H9 (cell line): ENCODE data around the gene PPP5C. TPM values are rescaled to one million over a fixed set of nuclear protein-coding genes. Genes with fewer than 3 reads are reported as not detected.

ENCODE experiments used
- DNase-seq: peaks from one replicate; pipeline ENCODE4 v3.0.0-alpha.2; 2017
- H2AFZ ChIP-seq: one replicate; pipeline ENCODE4 v1.6.1; 2013; ENCODE audit warnings: mild to moderate bottlenecking, low read length, control low read depth, moderate library complexity
- H2AK5ac ChIP-seq: 2 replicates; pipeline ENCODE4 v1.6.1; 2013; ENCODE audit warnings: low read length, control low read depth, mixed read lengths; ENCODE audit not compliant: insufficient read length
- H2BK120ac ChIP-seq: one replicate; pipeline ENCODE4 v1.6.1; 2013; ENCODE audit warnings: low read depth, mild to moderate bottlenecking, low read length, control low read depth, inconsistent platforms; ENCODE audit not compliant: poor library complexity, severe bottlenecking
- H2BK12ac ChIP-seq: 2 replicates; pipeline ENCODE4 v1.6.1; 2013; ENCODE audit warnings: low read length, control low read depth, mixed read lengths, low read depth; ENCODE audit not compliant: insufficient read length
- H2BK15ac ChIP-seq: 2 replicates; pipeline ENCODE4 v1.6.1; 2013; ENCODE audit warnings: low read depth, low read length, control low read depth
- H2BK20ac ChIP-seq: one replicate; pipeline ENCODE4 v1.6.1; 2013; ENCODE audit warnings: low read depth, mild to moderate bottlenecking, low read length, control low read depth, inconsistent platforms; ENCODE audit not compliant: poor library complexity, severe bottlenecking
- H2BK5ac ChIP-seq: 2 replicates; pipeline ENCODE4 v1.6.1; 2013; ENCODE audit warnings: low read length, control low read depth, mixed read lengths; ENCODE audit not compliant: insufficient read length
- H3K14ac ChIP-seq: 2 replicates; pipeline ENCODE4 v1.6.1; 2013; ENCODE audit warnings: low read length, control low read depth; ENCODE audit not compliant: insufficient read depth
- H3K18ac ChIP-seq: 2 replicates; pipeline ENCODE4 v1.6.1; 2013; ENCODE audit warnings: low read depth, mild to moderate bottlenecking, mixed read lengths, low read length, control low read depth; ENCODE audit not compliant: insufficient read length
- H3K23ac ChIP-seq: 2 replicates; pipeline ENCODE4 v1.6.1; 2013; ENCODE audit warnings: low read length, control low read depth, mixed read lengths, low read depth; ENCODE audit not compliant: insufficient read length
- H3K23me2 ChIP-seq: 2 replicates; pipeline ENCODE4 v1.6.1; 2013; ENCODE audit warnings: low read depth, mild to moderate bottlenecking, mixed read lengths, low read length, control low read depth; ENCODE audit not compliant: insufficient read length, poor library complexity, severe bottlenecking
- H3K27ac ChIP-seq: 2 replicates; pipeline ENCODE4 v1.5.1; 2013; ENCODE audit warnings: low read length, control low read depth, mixed read lengths, low read depth; ENCODE audit not compliant: insufficient read length
- H3K27me3 ChIP-seq: 2 replicates; pipeline ENCODE4 v1.6.1; 2013; ENCODE audit warnings: low read length, control low read depth, inconsistent platforms; ENCODE audit not compliant: insufficient read depth
- H3K4ac ChIP-seq: 2 replicates; pipeline ENCODE4 v1.6.1; 2013; ENCODE audit warnings: low read depth, mild to moderate bottlenecking, control low read depth, inconsistent platforms, low read length, moderate library complexity
- H3K4me1 ChIP-seq: 2 replicates; pipeline ENCODE4 v1.6.1; 2013; ENCODE audit warnings: low read length, control low read depth, inconsistent platforms; ENCODE audit not compliant: insufficient read depth
- H3K4me2 ChIP-seq: 2 replicates; pipeline ENCODE4 v1.6.1; 2013; ENCODE audit warnings: low read length, control low read depth, mixed read lengths; ENCODE audit not compliant: insufficient read length, insufficient read depth
- H3K56ac ChIP-seq: 2 replicates; pipeline ENCODE4 v1.6.1; 2013; ENCODE audit warnings: low read depth, mild to moderate bottlenecking, mixed read lengths, low read length, control low read depth; ENCODE audit not compliant: insufficient read length
- H3K79me1 ChIP-seq: 2 replicates; pipeline ENCODE4 v1.6.1; 2013; ENCODE audit warnings: low read depth, mild to moderate bottlenecking, moderate library complexity, low read length, control low read depth, inconsistent platforms; ENCODE audit not compliant: insufficient read depth, poor library complexity, severe bottlenecking
- H3K79me2 ChIP-seq: 2 replicates; pipeline ENCODE4 v1.6.1; 2013; ENCODE audit warnings: low read length, control low read depth, inconsistent platforms; ENCODE audit not compliant: insufficient read depth
- H3K9ac ChIP-seq: 2 replicates; pipeline ENCODE4 v1.6.1; 2013; ENCODE audit warnings: low read length, control low read depth, mixed read lengths; ENCODE audit not compliant: insufficient read length; ENCODE audit errors: extremely low read depth
- H3K9me3 ChIP-seq: one replicate; pipeline ENCODE4 v1.6.1; 2013; ENCODE audit warnings: low read depth, low read length, inconsistent platforms; ENCODE audit not compliant: control insufficient read depth
- H3T11ph ChIP-seq: one replicate; pipeline ENCODE4 v1.6.1; 2013; ENCODE audit warnings: mild to moderate bottlenecking, low read length, control low read depth, inconsistent platforms
- H4K20me1 ChIP-seq: one replicate; pipeline ENCODE4 v1.6.1; 2013; ENCODE audit not compliant: control insufficient read depth, insufficient read length, insufficient read depth
- H4K5ac ChIP-seq: 2 replicates; pipeline ENCODE4 v1.6.1; 2013; ENCODE audit warnings: low read depth, mild to moderate bottlenecking, mixed read lengths, low read length, control low read depth; ENCODE audit not compliant: insufficient read length
- H4K8ac ChIP-seq: replicated peaks from 2 replicates; pipeline ENCODE4 v1.6.1; 2013; ENCODE audit warnings: low read length, control low read depth, mixed read lengths, low read depth; ENCODE audit not compliant: insufficient read length
- H4K91ac ChIP-seq: 2 replicates; pipeline ENCODE4 v1.6.1; 2013; ENCODE audit warnings: low read depth, mild to moderate bottlenecking, moderate library complexity, mixed read lengths, low read length, control low read depth; ENCODE audit not compliant: insufficient read length
- H3K27ac Mint-ChIP-seq, 3 experiments: 2 replicates in 2 of 3; 3 replicates in 1 of 3; pipeline ENCODE4 v1.8.0; 2020 to 2021; ENCODE audit warnings: mixed read lengths in 3 of 3, mild to moderate bottlenecking in 1 of 3, moderate library complexity in 1 of 3
- H3K27me3 Mint-ChIP-seq: 2 replicates; pipeline ENCODE4 v1.8.0; 2021; ENCODE audit warnings: low read depth, mild to moderate bottlenecking, moderate library complexity, mixed read lengths
- H3K36me3 Mint-ChIP-seq, 3 experiments: 2 replicates in 2 of 3; 3 replicates in 1 of 3; pipeline ENCODE4 v1.8.0; 2020 to 2021; ENCODE audit warnings: low read depth in 3 of 3, mixed read lengths in 3 of 3; ENCODE audit not compliant: insufficient read depth in 1 of 3
- H3K4me1 Mint-ChIP-seq, 2 experiments: 2 replicates each; pipeline ENCODE4 v1.8.0; 2020; ENCODE audit warnings: mixed read lengths in 2 of 2
- H3K4me3 Mint-ChIP-seq, 2 experiments: 2 replicates in 1 of 2; 3 replicates in 1 of 2; pipeline ENCODE4 v1.8.0; 2020 to 2021; ENCODE audit warnings: mild to moderate bottlenecking in 2 of 2, mixed read lengths in 2 of 2, moderate library complexity in 1 of 2
- H3K9me3 Mint-ChIP-seq, 2 experiments: 2 replicates in 1 of 2; 3 replicates in 1 of 2; pipeline ENCODE4 v1.8.0; 2020; ENCODE audit warnings: mild to moderate bottlenecking in 2 of 2, mixed read lengths in 2 of 2, moderate library complexity in 1 of 2
- WGBS: extraction: QIAGEN DNeasy Blood & Tissue Kit; methylation state at CpG from one replicate; pipeline ENCODE4 v1.1.7; 2013; ENCODE audit warnings: missing lambda C conversion rate, low lambda C conversion rate, mixed read lengths; ENCODE audit not compliant: insufficient read length; ENCODE audit errors: extremely low coverage; 5-methylcytosine and 5-hydroxymethylcytosine counted together
- total RNA-seq: library from RNA; stranded (reverse); gene quantifications from 2 replicates; pipeline ENCODE4 v1.2.1, GENCODE V29; 2021
- TF ChIP-seq, protein P1 (sequence below): fragments of 200-600 bp; sonication (generic); conservative IDR thresholded peaks from 3 replicates; pipeline ENCODE4 v1.8.0; 2021; ENCODE audit warnings: antibody characterized with exemption, mild to moderate bottlenecking

Gene PPP5C
- total RNA-seq, 1 experiment from 2014 or later, result 108 TPM

DNA sequence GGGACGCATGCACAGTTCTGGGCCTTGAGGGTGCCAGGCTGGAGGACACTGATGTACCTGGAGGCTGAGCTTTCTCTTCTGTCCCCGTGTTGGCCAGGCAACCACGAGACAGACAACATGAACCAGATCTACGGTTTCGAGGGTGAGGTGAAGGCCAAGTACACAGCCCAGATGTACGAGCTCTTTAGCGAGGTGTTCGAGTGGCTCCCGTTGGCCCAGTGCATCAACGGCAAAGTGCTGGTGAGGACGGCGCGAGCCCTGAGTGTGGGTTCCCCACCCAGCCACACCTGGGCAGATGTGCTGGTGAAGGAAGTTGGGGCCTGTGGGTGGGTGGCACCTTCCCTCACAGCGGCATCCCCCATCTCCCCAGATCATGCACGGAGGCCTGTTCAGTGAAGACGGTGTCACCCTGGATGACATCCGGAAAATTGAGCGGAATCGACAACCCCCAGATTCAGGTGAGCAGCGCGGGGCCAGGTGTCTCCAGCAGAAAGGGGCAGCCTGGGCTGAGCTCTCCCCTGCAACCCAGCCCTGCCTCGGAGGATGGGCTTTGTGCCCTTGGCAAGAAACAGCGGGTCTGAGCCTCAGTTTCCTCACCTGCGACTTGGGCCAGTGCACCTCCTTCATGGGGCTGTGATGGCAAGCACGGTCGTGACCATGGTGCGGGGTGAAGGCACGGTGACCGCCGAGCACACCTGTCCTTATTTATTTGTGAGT, 40.3 kb downstream of the PPP5C start:
- H4K5ac ChIP-seq, result no peak overlapping the region
- no peaks in the 10 kb centered on the region for H3K27me3 Mint-ChIP-seq
- no peak overlapping the region for H3K4me3 Mint-ChIP-seq
- TF ChIP-seq, protein P1, sequence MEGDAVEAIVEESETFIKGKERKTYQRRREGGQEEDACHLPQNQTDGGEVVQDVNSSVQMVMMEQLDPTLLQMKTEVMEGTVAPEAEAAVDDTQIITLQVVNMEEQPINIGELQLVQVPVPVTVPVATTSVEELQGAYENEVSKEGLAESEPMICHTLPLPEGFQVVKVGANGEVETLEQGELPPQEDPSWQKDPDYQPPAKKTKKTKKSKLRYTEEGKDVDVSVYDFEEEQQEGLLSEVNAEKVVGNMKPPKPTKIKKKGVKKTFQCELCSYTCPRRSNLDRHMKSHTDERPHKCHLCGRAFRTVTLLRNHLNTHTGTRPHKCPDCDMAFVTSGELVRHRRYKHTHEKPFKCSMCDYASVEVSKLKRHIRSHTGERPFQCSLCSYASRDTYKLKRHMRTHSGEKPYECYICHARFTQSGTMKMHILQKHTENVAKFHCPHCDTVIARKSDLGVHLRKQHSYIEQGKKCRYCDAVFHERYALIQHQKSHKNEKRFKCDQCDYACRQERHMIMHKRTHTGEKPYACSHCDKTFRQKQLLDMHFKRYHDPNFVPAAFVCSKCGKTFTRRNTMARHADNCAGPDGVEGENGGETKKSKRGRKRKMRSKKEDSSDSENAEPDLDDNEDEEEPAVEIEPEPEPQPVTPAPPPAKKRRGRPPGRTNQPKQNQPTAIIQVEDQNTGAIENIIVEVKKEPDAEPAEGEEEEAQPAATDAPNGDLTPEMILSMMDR, result no peak
- H3K79me1 ChIP-seq, result no peaks in the 10 kb centered on the region
- no peak overlapping the region for H3T11ph ChIP-seq
- H3K9me3 Mint-ChIP-seq, result peaks cover 2 to 5% of the 10 kb centered on the region in 2 experiments; a peak in 2 of 5 replicates
- no peak overlapping the region for H4K8ac ChIP-seq
- H2AK5ac ChIP-seq, result no peak overlapping the region
- H2BK12ac ChIP-seq, result no peak overlapping the region
- H2BK120ac ChIP-seq, result no peak overlapping the region
- H3K56ac ChIP-seq, result no peak overlapping the region
- no peak overlapping the region for H3K9ac ChIP-seq
- H3K36me3 Mint-ChIP-seq, result peaks cover 61 to 88% (median 81%) of the 10 kb centered on the region in 3 experiments
- H3K4me1 ChIP-seq, result no peaks in the 10 kb centered on the region
- no peak overlapping the region for H2BK20ac ChIP-seq
- H3K23me2 ChIP-seq, result no peaks in the 10 kb centered on the region
- H3K18ac ChIP-seq, result no peak overlapping the region
- no peak overlapping the region for H2AFZ ChIP-seq
- DNase-seq, result no peak
- H3K9me3 ChIP-seq, result no peaks in the 10 kb centered on the region
- no peaks in the 10 kb centered on the region for H3K79me2 ChIP-seq
- no peak overlapping the region for H2BK5ac ChIP-seq
- no peaks in the 10 kb centered on the region for H4K20me1 ChIP-seq
- peak overlapping the region in 2 of 3 experiments; percentile 34 to 60; a peak in 2 of 7 replicates for H3K27ac Mint-ChIP-seq
- WGBS, result no CpG with 5 or more reads among the region's 30 CpGs
- H3K4me1 Mint-ChIP-seq, result peaks cover 4 to 11% of the 10 kb centered on the region in 2 experiments; a peak in 3 of 4 replicates
- H3K14ac ChIP-seq, result no peak overlapping the region
- no peak overlapping the region for H3K23ac ChIP-seq
- no peaks in the 10 kb centered on the region for H3K27me3 ChIP-seq
- H3K27ac ChIP-seq, result no peak overlapping the region
- H3K4ac ChIP-seq, result no peak overlapping the region
- H4K91ac ChIP-seq, result no peak overlapping the region
- H3K4me2 ChIP-seq, result no peak overlapping the region
- no peak overlapping the region for H2BK15ac ChIP-seq
